ENCODE measurements around the gene CYP2B6. TPM values are rescaled to one million over a fixed set of nuclear protein-coding genes. Genes with fewer than 3 reads are reported as not detected.

Gene CYP2B6
- polyA plus RNA-seq, 3 donors = not detected

- DNase-seq = peak; percentile 62 to 73 (median 70)
- H3K27me3 Mint-ChIP-seq (ENCODE audit: low read depth in 3 of 3) = peaks cover 12 to 20% (median 13%) of the 10 kb centered on the region in 3 donors
- no peak overlapping the region for H3K27ac Mint-ChIP-seq
- Histone ChIP-seq H3K79me2 (ENCODE audit: insufficient read depth, low read length) (no peaks in the 10 kb centered on the region), H3K9ac (ENCODE audit: insufficient read depth, low read length, poor library complexity, severe bottlenecking) (no peak overlapping the region), H3K27ac (ENCODE audit: low read depth in 1 of 2, low read length in 2 of 2) (no peak overlapping the region), H3K9me3 (replicated peaks in 1 of 2; ENCODE audit: control insufficient read depth in 1 of 2, insufficient read depth in 1 of 2, low read length in 2 of 2) (no peaks in the 10 kb centered on the region), H4K20me1 (ENCODE audit: insufficient read depth, low read length) (no peaks in the 10 kb centered on the region), H3K27me3 (ENCODE audit: control insufficient read depth in 2 of 2, insufficient read depth in 2 of 2, low read length in 2 of 2) (no peaks in the 10 kb centered on the region), H3K36me3 (replicated peaks in 1 of 2; ENCODE audit: control insufficient read depth in 1 of 2, insufficient read depth in 2 of 2, low read length in 2 of 2) (no peaks in the 10 kb centered on the region), H3K4me2 (replicated peaks; ENCODE audit: extremely low read depth, low read length, poor library complexity, severe bottlenecking) (no peak overlapping the region), H2AFZ (ENCODE audit: insufficient read depth, low read depth, low read length, poor library complexity, severe bottlenecking) (no peak overlapping the region), H3K4me3 (replicated peaks in 1 of 3; ENCODE audit: low read depth in 2 of 3, low read length in 3 of 3) (no peak overlapping the region), H3K4me1 (ENCODE audit: control insufficient read depth in 1 of 2, insufficient read depth in 2 of 2, low read length in 2 of 2) (no peaks in the 10 kb centered on the region)
- intact Hi-C loops (cut with micrococcal nuclease) = loop anchor here (2.0 to 5.0 kb wide), 4 partner anchors 168 to 338 kb away; partner anchors contain the start of gene CCDC97 (in 1 of the 2)
- TF ChIP-seq, protein P1, sequence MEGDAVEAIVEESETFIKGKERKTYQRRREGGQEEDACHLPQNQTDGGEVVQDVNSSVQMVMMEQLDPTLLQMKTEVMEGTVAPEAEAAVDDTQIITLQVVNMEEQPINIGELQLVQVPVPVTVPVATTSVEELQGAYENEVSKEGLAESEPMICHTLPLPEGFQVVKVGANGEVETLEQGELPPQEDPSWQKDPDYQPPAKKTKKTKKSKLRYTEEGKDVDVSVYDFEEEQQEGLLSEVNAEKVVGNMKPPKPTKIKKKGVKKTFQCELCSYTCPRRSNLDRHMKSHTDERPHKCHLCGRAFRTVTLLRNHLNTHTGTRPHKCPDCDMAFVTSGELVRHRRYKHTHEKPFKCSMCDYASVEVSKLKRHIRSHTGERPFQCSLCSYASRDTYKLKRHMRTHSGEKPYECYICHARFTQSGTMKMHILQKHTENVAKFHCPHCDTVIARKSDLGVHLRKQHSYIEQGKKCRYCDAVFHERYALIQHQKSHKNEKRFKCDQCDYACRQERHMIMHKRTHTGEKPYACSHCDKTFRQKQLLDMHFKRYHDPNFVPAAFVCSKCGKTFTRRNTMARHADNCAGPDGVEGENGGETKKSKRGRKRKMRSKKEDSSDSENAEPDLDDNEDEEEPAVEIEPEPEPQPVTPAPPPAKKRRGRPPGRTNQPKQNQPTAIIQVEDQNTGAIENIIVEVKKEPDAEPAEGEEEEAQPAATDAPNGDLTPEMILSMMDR (IDR thresholded peaks at IDR 0.05) = peak; percentile 95
- no peaks in the 10 kb centered on the region for H3K36me3 Mint-ChIP-seq
- H3K4me1 Mint-ChIP-seq = no peaks in the 10 kb centered on the region
- H3K9me3 Mint-ChIP-seq = peaks cover 0 to 3% (median 0%) of the 10 kb centered on the region in 7 donors
- no peak overlapping the region for H3K4me3 Mint-ChIP-seq
- 0% methylated on average over 3 of the region's 4 CpGs for WGBS (ENCODE audit: insufficient coverage)
These were observed 16.4 kb upstream of the CYP2B6 start for GRCh38 chr19:40974633-40975037.

DNA sequence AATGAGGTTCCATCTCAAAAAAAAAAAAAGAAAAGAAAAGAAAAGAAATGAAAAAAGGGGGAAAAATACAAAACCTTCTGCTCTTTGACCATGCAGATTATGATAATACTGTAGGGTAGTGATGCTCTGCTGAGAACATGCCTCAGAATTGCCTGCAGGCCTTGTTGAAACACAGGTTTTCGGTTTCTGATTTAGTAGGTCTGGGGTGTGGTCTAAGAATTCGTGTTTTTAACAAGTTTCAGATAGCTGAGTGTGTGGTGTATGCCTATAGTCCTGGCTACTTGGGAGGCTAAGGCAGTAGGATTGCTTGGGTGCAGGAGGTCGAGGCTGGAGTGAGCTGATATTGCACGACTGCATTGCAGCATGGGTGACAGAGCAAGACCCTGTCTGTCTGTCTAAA, 14.9 kb upstream of the CYP2B6 start:
- H3K36me3 Mint-ChIP-seq = no peaks in the 10 kb centered on the region
- Histone ChIP-seq H3K36me3 (replicated peaks in 1 of 2; ENCODE audit: control insufficient read depth in 1 of 2, insufficient read depth in 2 of 2, low read length in 2 of 2) (no peaks in the 10 kb centered on the region), H3K27ac (ENCODE audit: low read depth in 1 of 2, low read length in 2 of 2) (no peak overlapping the region), H3K9ac (ENCODE audit: insufficient read depth, low read length, poor library complexity, severe bottlenecking) (no peak overlapping the region), H3K4me1 (ENCODE audit: control insufficient read depth in 1 of 2, insufficient read depth in 2 of 2, low read length in 2 of 2) (no peaks in the 10 kb centered on the region), H3K79me2 (ENCODE audit: insufficient read depth, low read length) (no peaks in the 10 kb centered on the region), H2AFZ (ENCODE audit: insufficient read depth, low read depth, low read length, poor library complexity, severe bottlenecking) (no peak overlapping the region), H3K4me2 (replicated peaks; ENCODE audit: extremely low read depth, low read length, poor library complexity, severe bottlenecking) (no peak overlapping the region), H3K9me3 (replicated peaks in 1 of 2; ENCODE audit: control insufficient read depth in 1 of 2, insufficient read depth in 1 of 2, low read length in 2 of 2) (no peaks in the 10 kb centered on the region), H3K27me3 (ENCODE audit: control insufficient read depth in 2 of 2, insufficient read depth in 2 of 2, low read length in 2 of 2) (no peaks in the 10 kb centered on the region), H4K20me1 (ENCODE audit: insufficient read depth, low read length) (no peaks in the 10 kb centered on the region), H3K4me3 (replicated peaks in 1 of 3; ENCODE audit: low read depth in 2 of 3, low read length in 3 of 3) (no peak overlapping the region)
- peaks cover 0 to 6% (median 0%) of the 10 kb centered on the region in 7 donors for H3K9me3 Mint-ChIP-seq
- H3K27me3 Mint-ChIP-seq (ENCODE audit: low read depth in 3 of 3) = peaks cover 14 to 18% (median 15%) of the 10 kb centered on the region in 3 donors
- no peaks in the 10 kb centered on the region for H3K4me1 Mint-ChIP-seq
- no peak for DNase-seq
- WGBS (ENCODE audit: insufficient coverage) = 69% methylated on average over 4 of the region's 4 CpGs
- intact Hi-C loops (cut with micrococcal nuclease) = no loop called here
- TF ChIP-seq, protein P1 (IDR thresholded peaks at IDR 0.05) = no peak
- H3K27ac Mint-ChIP-seq = no peak overlapping the region
- H3K4me3 Mint-ChIP-seq = no peak overlapping the region
